H1 (cell line): ENCODE results near the gene MEX3D.

Experiments used
- EP300 ChIP-seq, 2 experiments: IDR thresholded peaks; 1 replicate in 1 of 2; 2 replicates in 1 of 2; pipeline ENCODE4 v1.6.1; 2011 to 2012; ENCODE audit warnings: low read depth in 2 of 2, low read length in 2 of 2, mild to moderate bottlenecking in 2 of 2, borderline replicate concordance in 1 of 2, inconsistent platforms in 1 of 2, moderate library complexity in 1 of 2
- KDM1A ChIP-seq: fragments of 200-600, 300-600 bp; sonication (generic); IDR thresholded peaks from 2 replicates; pipeline ENCODE4 v1.7.1; 2016; ENCODE audit warnings: mild to moderate bottlenecking, low read length, borderline replicate concordance
- POLR2A ChIP-seq, 2 experiments: IDR thresholded peaks; 1 replicate in 1 of 2; 2 replicates in 1 of 2; pipeline ENCODE4 v1.6.1; 2011; ENCODE audit warnings: low read depth in 2 of 2, low read length in 2 of 2, mild to moderate bottlenecking in 2 of 2; ENCODE audit errors: control extremely low read depth in 1 of 2
- POLR2AphosphoS5 ChIP-seq: IDR thresholded peaks from 2 replicates; pipeline ENCODE4 v1.6.1; 2011; ENCODE audit warnings: low read depth, low read length
- SP1 ChIP-seq: IDR thresholded peaks from 2 replicates; pipeline ENCODE4 v1.6.1; 2011; ENCODE audit warnings: low read depth, low read length
- SUZ12 ChIP-seq: fragments of 200-600 bp; sonication (generic); IDR thresholded peaks from 2 replicates; pipeline ENCODE4 v1.6.1; 2012; ENCODE audit warnings: mild to moderate bottlenecking, inconsistent platforms, low read length, moderate library complexity, mixed read lengths
- TF ChIP-seq, protein P1 (sequence below), 3 experiments: IDR thresholded peaks; 1 replicate in 2 of 3; 2 replicates in 1 of 3; pipeline versions ENCODE4 v1.5.1 to v1.6.1; 2011; ENCODE audit warnings: low read length in 3 of 3, mild to moderate bottlenecking in 3 of 3, inconsistent platforms in 2 of 3, low read depth in 1 of 3, moderate library complexity in 1 of 3; ENCODE audit not compliant: insufficient read depth in 1 of 3; ENCODE audit errors: control extremely low read depth in 1 of 3

DNA sequence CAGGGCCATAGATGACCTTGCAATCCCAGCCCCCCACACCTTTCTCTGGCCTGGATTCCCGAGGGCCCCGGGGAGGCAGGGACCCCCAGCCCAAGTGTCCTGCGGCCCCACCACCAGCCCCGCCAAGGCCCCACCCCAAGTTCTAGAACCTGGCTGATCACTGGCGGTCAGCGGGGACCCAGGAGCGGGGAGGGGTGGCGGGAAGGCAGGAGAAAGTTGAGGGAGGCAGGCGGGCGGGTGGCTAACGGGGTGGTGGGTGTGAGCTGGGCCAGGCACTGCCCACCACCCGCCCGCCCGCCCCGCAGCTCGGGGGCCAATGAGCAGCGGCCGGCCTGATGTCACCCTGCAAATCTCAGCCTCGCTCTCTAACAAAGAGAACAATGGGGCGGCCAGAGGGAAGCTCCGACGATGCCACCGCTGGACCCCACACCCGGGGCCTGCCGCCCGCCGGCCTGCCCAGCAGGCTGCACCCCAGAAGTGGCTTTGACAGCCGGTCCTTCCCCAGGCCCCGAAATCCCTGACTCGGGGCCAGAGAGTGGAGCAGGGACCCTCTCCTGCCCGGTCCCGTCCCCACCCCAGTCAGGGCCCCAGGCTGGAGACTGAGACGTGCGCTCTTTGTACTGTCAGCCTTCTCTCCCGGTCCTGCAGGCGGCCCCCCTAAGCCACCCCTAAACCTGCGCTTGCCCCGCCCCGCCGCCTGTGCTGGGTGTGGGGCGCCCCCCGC, 1.6 kb downstream of the MEX3D start:
- TF ChIP-seq, protein P1, sequence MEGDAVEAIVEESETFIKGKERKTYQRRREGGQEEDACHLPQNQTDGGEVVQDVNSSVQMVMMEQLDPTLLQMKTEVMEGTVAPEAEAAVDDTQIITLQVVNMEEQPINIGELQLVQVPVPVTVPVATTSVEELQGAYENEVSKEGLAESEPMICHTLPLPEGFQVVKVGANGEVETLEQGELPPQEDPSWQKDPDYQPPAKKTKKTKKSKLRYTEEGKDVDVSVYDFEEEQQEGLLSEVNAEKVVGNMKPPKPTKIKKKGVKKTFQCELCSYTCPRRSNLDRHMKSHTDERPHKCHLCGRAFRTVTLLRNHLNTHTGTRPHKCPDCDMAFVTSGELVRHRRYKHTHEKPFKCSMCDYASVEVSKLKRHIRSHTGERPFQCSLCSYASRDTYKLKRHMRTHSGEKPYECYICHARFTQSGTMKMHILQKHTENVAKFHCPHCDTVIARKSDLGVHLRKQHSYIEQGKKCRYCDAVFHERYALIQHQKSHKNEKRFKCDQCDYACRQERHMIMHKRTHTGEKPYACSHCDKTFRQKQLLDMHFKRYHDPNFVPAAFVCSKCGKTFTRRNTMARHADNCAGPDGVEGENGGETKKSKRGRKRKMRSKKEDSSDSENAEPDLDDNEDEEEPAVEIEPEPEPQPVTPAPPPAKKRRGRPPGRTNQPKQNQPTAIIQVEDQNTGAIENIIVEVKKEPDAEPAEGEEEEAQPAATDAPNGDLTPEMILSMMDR (IDR thresholded peaks at IDR 0.05; ENCODE audit: control extremely low read depth in 1 of 3, insufficient read depth in 1 of 3, low read depth in 1 of 3, low read length in 3 of 3), result no peak
- TF ChIP-seq SUZ12 (no peak), POLR2AphosphoS5 (peak; percentile 68), EP300 (IDR thresholded peaks at IDR 0.05; ENCODE audit: borderline replicate concordance in 1 of 2, low read depth in 2 of 2, low read length in 2 of 2) (no peak; a peak in 1 of 3 replicates), KDM1A (no peak), POLR2A (IDR thresholded peaks at IDR 0.05; ENCODE audit: control extremely low read depth in 1 of 2, low read depth in 2 of 2, low read length in 2 of 2) (peak; percentile 81 to 90), SP1 (no peak)
